NCI-H82 treated with DMSO at 0.1 percent for 48 hours (cell line): Measurements from ENCODE around the gene MR1.

Experiments used
- DNase-seq: peaks from one replicate; lab custom pipeline; 2025; ENCODE audit not compliant: unreplicated experiment; lab: John Stamatoyannopoulos, UW

MR1 gene

GRCh38 chr1:181090641-181091126, 56.9 kb downstream of the MR1 start:
- DNase-seq, result no peak

- no peak for DNase-seq
Measured at GRCh38 chr1:181091309-181092040, 57.7 kb downstream of the MR1 start.

- no peak for DNase-seq
Measured at GRCh38 chr1:181092056-181092455, 58.3 kb downstream of the MR1 start.

- no peak for DNase-seq
Measured at GRCh38 chr1:181092883-181093458, 59.2 kb downstream of the MR1 start.

GRCh38 chr1:181094416-181095212, 60.8 kb downstream of the MR1 start:
- no peak for DNase-seq

- DNase-seq, result no peak
Measured at GRCh38 chr1:181095260-181095659, 61.5 kb downstream of the MR1 start.

GRCh38 chr1:181095763-181096184, 62.0 kb downstream of the MR1 start:
- DNase-seq, result no peak

GRCh38 chr1:181097242-181097641, 63.5 kb downstream of the MR1 start:
- DNase-seq, result no peak

- DNase-seq, result peak; percentile 79
Measured at GRCh38 chr1:181099152-181100014, 65.6 kb downstream of the MR1 start.

GRCh38 chr1:181100015-181100905, 66.5 kb downstream of the MR1 start:
- no peak for DNase-seq

- no peak for DNase-seq
Measured at GRCh38 chr1:181100934-181101333, 67.2 kb downstream of the MR1 start.

- DNase-seq, result no peak
Measured at GRCh38 chr1:181101581-181102226, 67.9 kb downstream of the MR1 start.

- DNase-seq, result no peak
Measured at GRCh38 chr1:181102841-181103240, 69.1 kb downstream of the MR1 start.

- no peak for DNase-seq
Measured at GRCh38 chr1:181103399-181103798, 69.6 kb downstream of the MR1 start.

GRCh38 chr1:181104042-181104789, 70.4 kb downstream of the MR1 start:
- no peak for DNase-seq

- DNase-seq, result no peak
Measured at GRCh38 chr1:181104790-181105133, 71.0 kb downstream of the MR1 start.

- DNase-seq, result peak; percentile 74
Measured at GRCh38 chr1:181105134-181106021, 71.6 kb downstream of the MR1 start.

GRCh38 chr1:181106022-181106312, 72.2 kb downstream of the MR1 start:
- DNase-seq, result no peak
